Activated T-cell treated with anti-CD3 and anti-CD28 coated beads for 24 hours (primary cell): ENCODE data around the gene TBC1D22A.
"Not testable (repeated sequence)": the region's sequence is repeated elsewhere in the genome, so short reads cannot be mapped to it uniquely, and the experiment has no call there.

Source experiments
- DNase-seq: peaks from one replicate; pipeline ENCODE4 v3.0.0-alpha.2; 2020; ENCODE audit warnings: low read depth

Gene TBC1D22A

DNA sequence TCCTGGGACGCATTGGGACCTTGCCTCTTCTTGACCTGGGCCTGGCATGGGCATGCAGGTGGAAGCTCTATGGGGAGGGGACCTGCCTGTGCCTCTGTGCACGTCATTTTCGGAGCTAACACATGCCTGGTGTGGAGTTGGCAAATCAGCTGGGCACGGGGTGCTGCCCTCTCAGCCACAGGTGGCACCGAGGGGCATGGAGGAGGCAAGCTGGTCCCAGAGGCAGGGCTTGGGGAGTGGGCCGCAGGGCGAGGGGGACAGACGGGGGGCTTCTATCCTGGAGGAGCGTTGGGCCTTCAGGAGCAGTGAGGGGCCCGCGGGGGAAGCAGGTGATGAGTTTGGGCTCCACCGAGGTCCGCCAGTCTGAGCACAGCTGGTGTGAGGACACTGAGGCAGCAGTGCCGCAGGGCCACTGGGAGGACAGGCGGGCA is 362.0 kb downstream of the TBC1D22A start:
- DNase-seq: no peak

DNA sequence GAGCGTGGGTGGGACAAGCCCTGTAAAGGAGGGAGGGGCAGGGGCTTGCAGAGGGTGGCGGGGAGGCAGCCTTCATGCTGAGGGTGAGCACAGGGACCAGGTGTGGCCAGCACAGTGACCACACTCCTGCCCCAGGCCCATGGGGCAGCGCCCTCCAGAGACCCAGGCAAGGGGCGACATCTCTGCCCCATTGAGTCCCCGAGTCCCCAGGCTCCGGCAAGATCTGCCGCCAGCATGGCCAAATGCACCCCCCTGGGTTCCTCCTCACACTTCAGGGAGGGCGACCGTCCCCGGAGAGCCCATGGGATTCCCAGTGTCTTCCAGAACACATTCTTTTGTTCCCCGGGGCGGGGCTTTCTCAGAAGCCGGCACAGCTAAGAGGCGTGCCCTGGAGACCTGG is 362.5 kb downstream of the TBC1D22A start:
- no peak for DNase-seq

DNA sequence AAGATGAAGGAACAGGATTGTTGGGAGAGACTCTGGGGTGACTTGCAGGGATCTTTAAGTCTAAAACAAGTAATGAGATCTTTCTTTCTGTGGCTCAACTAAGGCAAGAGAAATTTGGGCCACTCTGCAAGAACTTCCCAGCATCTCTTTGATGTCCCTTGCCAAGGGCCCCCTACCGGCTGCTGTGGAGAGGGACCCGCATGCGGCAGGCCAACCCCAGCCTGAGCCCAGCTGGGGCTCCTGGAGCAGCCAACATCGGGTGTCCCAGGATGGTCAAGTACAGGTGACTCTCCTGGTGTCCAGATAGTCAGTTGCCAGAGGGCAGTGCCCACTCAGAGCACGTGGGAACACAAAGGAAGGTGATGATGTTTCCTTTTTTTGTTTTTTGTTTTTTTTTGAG is 363.2 kb downstream of the TBC1D22A start:
- DNase-seq: no peak

- no peak for DNase-seq
Observed at GRCh38 chr22:47126344-47126811, 363.9 kb downstream of the TBC1D22A start.

- no peak for DNase-seq
Observed at GRCh38 chr22:47127441-47127871, 365.0 kb downstream of the TBC1D22A start.

GRCh38 chr22:47128216-47128615 is 365.8 kb downstream of the TBC1D22A start:
- DNase-seq: no peak

GRCh38 chr22:47128622-47129215 is 366.3 kb downstream of the TBC1D22A start:
- no peak for DNase-seq

DNA sequence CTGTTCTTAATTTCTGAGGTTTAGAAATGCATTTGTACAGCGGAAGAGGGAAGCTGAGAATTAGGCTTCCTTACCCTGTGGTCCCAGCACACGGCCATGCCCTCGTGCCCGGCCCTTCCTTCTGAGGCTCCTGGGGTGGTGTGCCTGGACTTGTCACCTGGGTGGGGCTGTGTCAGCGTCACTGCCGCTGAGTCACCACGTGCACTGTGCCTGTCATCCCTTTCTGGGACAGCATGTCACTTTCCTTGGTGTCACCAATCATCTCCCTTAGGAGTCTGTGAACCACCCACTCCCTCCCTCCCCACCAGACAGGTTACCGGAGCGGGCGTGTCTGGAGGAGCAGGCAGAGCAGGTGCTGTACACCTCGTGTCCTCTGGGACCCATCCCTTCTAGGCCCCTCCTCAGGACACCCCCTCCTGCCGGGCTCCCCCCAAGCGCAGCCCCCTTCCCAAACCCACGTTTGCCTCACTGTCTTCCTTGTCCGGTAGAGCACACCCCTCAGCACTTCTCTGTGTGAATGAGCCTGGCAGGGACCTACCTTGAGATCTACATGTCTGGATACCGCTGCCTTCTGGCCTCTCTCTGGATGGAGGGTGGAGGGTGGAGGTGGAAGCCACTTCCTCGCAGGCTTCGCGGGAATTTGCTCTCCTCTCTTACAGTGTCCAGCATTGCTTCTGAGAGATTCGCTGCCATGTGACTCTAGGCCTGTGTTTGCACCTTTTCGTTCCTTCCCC is 367.6 kb downstream of the TBC1D22A start:
- DNase-seq: no peak

DNA sequence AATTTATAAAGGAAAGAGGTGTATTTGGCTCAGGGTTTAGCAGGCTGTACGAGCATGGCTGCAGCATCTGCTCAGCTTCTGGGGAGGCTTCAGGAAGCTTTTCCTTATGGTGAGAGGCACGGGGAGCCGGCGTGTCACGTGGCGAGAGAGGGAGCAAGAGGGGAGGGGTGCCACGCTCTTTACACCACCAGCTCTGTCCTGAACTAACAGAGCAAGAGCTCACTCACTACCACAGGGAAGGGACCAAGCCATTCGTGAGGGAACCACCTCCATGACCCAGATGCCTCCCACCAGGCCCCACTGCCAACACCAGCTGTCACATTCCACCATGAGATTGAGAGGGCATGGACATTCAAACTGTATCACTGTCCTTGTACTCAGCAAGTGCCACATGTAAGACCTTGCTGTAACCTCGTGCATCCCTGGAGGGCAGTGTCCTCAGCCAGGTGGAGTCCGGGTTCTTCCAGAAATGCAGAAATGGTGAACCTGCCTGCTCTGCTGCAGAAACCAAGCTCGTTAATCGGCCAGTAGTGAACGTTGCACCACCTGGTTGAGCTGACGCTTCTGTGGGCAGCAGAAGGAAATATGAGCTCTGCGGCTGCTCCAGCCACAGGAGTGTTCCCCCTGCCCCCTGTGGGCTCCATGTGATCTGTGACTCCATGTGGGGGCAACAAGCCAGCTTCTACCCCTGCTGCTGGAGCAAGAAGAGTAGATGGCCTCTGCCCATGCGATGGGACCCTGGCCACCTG is 368.6 kb downstream of the TBC1D22A start:
- DNase-seq: no peak

- no peak for DNase-seq
Observed at GRCh38 chr22:47131632-47132427, 369.4 kb downstream of the TBC1D22A start.

- DNase-seq: no peak
Observed at GRCh38 chr22:47132428-47132825, 370.0 kb downstream of the TBC1D22A start.

- DNase-seq: no peak
Observed at GRCh38 chr22:47133061-47133969, 370.9 kb downstream of the TBC1D22A start.

GRCh38 chr22:47134222-47134621 is 371.8 kb downstream of the TBC1D22A start:
- no peak for DNase-seq

- no peak for DNase-seq
Observed at GRCh38 chr22:47135338-47135737, 372.9 kb downstream of the TBC1D22A start.

DNA sequence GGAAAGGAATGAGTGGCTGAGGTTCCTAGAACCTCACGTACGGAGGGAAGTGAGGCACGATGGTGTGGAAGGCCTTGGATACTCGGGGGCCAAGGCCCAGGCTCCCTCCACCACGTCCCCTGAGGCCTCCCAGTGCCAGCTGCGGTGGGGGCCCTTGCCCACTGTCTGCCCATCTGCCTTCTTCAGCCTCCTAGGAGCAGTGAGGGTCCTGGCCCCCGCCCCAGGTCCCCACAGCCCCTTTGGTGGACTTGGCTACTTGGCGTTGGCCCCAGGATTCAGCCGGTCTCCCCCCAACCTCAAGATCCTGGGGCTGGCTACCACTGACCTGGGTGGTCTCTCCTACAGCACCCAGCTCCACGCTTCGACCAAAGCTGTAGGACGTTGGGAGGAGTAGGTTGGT is 373.6 kb downstream of the TBC1D22A start:
- no peak for DNase-seq

DNA sequence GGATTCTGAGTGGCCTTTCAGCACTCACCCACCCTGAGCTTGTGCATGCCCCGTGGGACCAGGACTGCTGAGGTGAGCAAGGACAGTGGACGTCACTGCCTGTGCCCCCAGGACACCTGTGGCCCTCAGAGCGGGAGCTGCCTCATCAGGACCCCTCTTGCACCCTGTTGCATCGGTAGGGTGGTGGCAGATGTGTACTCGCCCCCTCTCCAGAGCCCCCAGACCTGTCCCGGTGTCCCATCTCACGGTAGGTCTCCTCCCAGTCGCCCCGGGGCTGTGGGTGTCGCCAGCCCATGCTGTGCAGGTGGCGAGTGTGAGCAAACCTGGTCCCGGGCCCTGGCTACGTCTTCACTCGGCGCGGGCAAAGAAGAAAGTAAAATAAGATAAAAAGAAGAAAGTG is 374.2 kb downstream of the TBC1D22A start:
- DNase-seq: no peak

- no peak for DNase-seq
Observed at GRCh38 chr22:47139013-47139789, 376.8 kb downstream of the TBC1D22A start.

GRCh38 chr22:47139790-47140119 is 377.3 kb downstream of the TBC1D22A start:
- no peak for DNase-seq

GRCh38 chr22:47140975-47141374 is 378.5 kb downstream of the TBC1D22A start:
- DNase-seq: not testable (repeated sequence)

GRCh38 chr22:47142427-47143046 is 380.1 kb downstream of the TBC1D22A start:
- no peak for DNase-seq
